ENCODE data around the gene ZMAT1. TPM values are rescaled to one million over a fixed set of nuclear protein-coding genes. Genes with fewer than 3 reads are reported as not detected.

ZMAT1 gene
- 8.5 TPM for total RNA-seq

GRCh38 chrX:101931488-101932248 is at the start of gene ZMAT1:
Gene ZMAT1 (minus strand): TSS chrX:101932027. CDS start chrX:101932008, 19 bp downstream.

Small RNA genes lying within 50 kb of the gene (small RNA-seq; reads per million reads assigned to genes)
- gene RNU6-345P, result not detected

Other genes starting within 250 kb of the ZMAT1 start
- 41.8 TPM for gene TCEAL2, start 193.7 kb upstream of the ZMAT1 start, total RNA-seq
- 10.1 TPM for gene TCEAL6, start 210.5 kb upstream of the ZMAT1 start, total RNA-seq
- gene BEX5, start 223.9 kb upstream of the ZMAT1 start, total RNA-seq, result 57.9 TPM